ENCODE measurements around the gene CREB5.

The CREB5 gene

DNA sequence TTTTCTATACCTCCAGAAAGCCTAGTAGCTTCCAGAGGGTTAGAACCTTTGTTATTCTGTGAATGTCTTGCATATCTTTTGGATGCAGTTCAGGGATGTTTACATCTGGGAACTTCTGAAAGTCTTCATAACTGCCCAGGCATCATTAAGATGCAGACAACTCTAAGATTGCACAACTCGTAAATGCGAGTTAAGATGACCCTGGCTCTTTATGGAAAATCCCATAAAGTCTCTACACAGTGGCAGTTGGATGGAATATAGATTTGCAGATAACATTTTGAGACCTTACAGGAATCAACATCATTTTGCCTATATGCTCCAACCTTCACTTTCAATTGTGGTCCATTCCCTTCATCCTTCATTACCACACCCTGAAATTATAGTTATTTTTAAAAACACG lies 151.7 kb downstream of the CREB5 start:
- no peak for ATAC-seq
- TF ChIP-seq ARNTL (CRISPR knock-in tag; IDR thresholded peaks at IDR 0.05; ENCODE audit: borderline replicate concordance, low read depth) (no peak), PPARA (CRISPR knock-in tag; IDR thresholded peaks at IDR 0.05; ENCODE audit: borderline replicate concordance) (no peak), ESRRG (CRISPR knock-in tag; IDR thresholded peaks at IDR 0.05) (no peak), ZFP30 (CRISPR knock-in tag; IDR thresholded peaks at IDR 0.05) (no peak), OSR1 (CRISPR knock-in tag; IDR thresholded peaks at IDR 0.05) (no peak), TOX (CRISPR knock-in tag; IDR thresholded peaks at IDR 0.05; ENCODE audit: borderline replicate concordance) (no peak), RARB (CRISPR knock-in tag; IDR thresholded peaks at IDR 0.05) (no peak), SNAI2 (CRISPR knock-in tag; IDR thresholded peaks at IDR 0.05) (no peak), ISL1 (CRISPR knock-in tag; IDR thresholded peaks at IDR 0.05) (no peak), ZNF565 (CRISPR knock-in tag; conservative IDR thresholded peaks at IDR 0.05; ENCODE audit: low read depth) (no peak)
- TF ChIP-seq, protein P1, sequence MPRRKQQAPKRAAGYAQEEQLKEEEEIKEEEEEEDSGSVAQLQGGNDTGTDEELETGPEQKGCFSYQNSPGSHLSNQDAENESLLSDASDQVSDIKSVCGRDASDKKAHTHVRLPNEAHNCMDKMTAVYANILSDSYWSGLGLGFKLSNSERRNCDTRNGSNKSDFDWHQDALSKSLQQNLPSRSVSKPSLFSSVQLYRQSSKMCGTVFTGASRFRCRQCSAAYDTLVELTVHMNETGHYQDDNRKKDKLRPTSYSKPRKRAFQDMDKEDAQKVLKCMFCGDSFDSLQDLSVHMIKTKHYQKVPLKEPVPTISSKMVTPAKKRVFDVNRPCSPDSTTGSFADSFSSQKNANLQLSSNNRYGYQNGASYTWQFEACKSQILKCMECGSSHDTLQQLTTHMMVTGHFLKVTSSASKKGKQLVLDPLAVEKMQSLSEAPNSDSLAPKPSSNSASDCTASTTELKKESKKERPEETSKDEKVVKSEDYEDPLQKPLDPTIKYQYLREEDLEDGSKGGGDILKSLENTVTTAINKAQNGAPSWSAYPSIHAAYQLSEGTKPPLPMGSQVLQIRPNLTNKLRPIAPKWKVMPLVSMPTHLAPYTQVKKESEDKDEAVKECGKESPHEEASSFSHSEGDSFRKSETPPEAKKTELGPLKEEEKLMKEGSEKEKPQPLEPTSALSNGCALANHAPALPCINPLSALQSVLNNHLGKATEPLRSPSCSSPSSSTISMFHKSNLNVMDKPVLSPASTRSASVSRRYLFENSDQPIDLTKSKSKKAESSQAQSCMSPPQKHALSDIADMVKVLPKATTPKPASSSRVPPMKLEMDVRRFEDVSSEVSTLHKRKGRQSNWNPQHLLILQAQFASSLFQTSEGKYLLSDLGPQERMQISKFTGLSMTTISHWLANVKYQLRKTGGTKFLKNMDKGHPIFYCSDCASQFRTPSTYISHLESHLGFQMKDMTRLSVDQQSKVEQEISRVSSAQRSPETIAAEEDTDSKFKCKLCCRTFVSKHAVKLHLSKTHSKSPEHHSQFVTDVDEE (CRISPR knock-in tag; IDR thresholded peaks at IDR 0.05): no peak
- TF ChIP-seq, protein P2, sequence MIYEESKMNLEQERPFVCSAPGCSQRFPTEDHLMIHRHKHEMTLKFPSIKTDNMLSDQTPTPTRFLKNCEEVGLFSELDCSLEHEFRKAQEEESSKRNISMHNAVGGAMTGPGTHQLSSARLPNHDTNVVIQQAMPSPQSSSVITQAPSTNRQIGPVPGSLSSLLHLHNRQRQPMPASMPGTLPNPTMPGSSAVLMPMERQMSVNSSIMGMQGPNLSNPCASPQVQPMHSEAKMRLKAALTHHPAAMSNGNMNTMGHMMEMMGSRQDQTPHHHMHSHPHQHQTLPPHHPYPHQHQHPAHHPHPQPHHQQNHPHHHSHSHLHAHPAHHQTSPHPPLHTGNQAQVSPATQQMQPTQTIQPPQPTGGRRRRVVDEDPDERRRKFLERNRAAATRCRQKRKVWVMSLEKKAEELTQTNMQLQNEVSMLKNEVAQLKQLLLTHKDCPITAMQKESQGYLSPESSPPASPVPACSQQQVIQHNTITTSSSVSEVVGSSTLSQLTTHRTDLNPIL (CRISPR knock-in tag; IDR thresholded peaks at IDR 0.05; ENCODE audit: low read depth): no peak
- TF ChIP-seq, protein P3, sequence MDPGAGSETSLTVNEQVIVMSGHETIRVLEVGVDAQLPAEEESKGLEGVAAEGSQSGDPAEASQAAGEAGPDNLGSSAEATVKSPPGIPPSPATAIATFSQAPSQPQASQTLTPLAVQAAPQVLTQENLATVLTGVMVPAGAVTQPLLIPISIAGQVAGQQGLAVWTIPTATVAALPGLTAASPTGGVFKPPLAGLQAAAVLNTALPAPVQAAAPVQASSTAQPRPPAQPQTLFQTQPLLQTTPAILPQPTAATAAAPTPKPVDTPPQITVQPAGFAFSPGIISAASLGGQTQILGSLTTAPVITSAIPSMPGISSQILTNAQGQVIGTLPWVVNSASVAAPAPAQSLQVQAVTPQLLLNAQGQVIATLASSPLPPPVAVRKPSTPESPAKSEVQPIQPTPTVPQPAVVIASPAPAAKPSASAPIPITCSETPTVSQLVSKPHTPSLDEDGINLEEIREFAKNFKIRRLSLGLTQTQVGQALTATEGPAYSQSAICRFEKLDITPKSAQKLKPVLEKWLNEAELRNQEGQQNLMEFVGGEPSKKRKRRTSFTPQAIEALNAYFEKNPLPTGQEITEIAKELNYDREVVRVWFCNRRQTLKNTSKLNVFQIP (CRISPR knock-in tag; IDR thresholded peaks at IDR 0.05; ENCODE audit: borderline replicate concordance, low read depth): no peak

DNA sequence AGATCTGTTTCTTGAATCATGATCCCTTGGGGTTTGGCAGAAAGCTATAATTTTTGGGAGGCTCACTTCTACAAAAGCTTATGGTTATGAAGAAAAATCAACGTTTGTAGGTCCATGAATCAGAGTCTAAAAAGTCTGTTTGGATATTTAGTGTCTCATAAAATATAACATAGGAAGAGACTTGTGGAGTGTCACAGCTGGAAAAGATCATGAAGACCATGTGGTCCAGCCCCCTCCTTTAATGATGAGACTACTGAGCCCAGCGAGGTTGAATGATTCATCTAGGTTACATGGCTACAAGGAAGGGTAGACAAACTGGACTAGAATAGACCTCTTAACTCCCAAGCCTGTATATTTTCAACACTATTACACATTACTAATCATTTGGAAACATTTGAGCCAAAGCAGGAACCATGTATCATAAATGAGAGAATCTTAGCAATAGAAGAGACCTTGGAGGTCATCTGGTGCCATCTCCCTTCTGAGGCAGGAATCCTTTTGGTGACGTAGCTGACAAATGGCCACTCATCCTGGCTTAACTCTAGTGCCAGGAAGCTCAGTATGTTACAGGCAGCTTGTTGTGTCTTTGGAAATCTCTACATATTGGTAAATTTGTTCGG lies 152.5 kb downstream of the CREB5 start:
- no peak for TF ChIP-seq ZFP3 (CRISPR knock-in tag; IDR thresholded peaks at IDR 0.05)
- no peak for TF ChIP-seq ARNTL (CRISPR knock-in tag; IDR thresholded peaks at IDR 0.05; ENCODE audit: borderline replicate concordance, low read depth)
- no peak for TF ChIP-seq RARB (CRISPR knock-in tag; IDR thresholded peaks at IDR 0.05)
- TF ChIP-seq, protein P4, sequence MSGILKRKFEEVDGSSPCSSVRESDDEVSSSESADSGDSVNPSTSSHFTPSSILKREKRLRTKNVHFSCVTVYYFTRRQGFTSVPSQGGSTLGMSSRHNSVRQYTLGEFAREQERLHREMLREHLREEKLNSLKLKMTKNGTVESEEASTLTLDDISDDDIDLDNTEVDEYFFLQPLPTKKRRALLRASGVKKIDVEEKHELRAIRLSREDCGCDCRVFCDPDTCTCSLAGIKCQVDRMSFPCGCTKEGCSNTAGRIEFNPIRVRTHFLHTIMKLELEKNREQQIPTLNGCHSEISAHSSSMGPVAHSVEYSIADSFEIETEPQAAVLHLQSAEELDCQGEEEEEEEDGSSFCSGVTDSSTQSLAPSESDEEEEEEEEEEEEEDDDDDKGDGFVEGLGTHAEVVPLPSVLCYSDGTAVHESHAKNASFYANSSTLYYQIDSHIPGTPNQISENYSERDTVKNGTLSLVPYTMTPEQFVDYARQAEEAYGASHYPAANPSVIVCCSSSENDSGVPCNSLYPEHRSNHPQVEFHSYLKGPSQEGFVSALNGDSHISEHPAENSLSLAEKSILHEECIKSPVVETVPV (CRISPR knock-in tag; IDR thresholded peaks at IDR 0.05): no peak
- TF ChIP-seq TCF4 (CRISPR knock-in tag; IDR thresholded peaks at IDR 0.05; ENCODE audit: borderline replicate concordance): no peak
- TF ChIP-seq SNAI2 (CRISPR knock-in tag; IDR thresholded peaks at IDR 0.05): no peak
- ATAC-seq: no peak

DNA sequence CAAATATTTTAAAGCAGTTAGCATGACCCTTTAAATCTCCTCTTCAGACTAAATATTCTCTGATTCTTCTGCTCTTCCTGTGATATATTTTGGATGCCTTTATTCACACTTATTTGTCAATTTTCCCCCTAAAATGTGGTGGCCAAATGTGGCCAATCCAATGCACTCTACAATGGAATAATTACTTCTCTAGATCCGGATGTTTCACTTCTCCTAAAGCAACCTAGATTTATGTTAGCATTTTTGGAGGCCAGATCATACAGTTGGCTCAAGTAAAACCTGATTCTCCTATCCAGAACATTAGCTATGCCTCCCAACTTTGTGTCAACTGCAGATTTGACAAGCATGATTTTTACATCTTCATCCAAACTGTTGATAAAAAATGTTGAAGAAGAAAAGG lies 153.7 kb downstream of the CREB5 start:
- no peak for ATAC-seq

More for the DNA sequence above, 153.7 kb downstream of the CREB5 start:
- no peak for TF ChIP-seq BACH2 (CRISPR knock-in tag; IDR thresholded peaks at IDR 0.05; ENCODE audit: borderline replicate concordance)
- TF ChIP-seq ZC3H10 (CRISPR knock-in tag; IDR thresholded peaks at IDR 0.05): no peak
- no peak for TF ChIP-seq CSDC2 (CRISPR knock-in tag; IDR thresholded peaks at IDR 0.05)
- no peak for TF ChIP-seq PPARA (CRISPR knock-in tag; IDR thresholded peaks at IDR 0.05; ENCODE audit: borderline replicate concordance)
- TF ChIP-seq, protein P1 (CRISPR knock-in tag; IDR thresholded peaks at IDR 0.05): no peak
- no peak for TF ChIP-seq ZFP30 (CRISPR knock-in tag; IDR thresholded peaks at IDR 0.05)
- TF ChIP-seq SNAI2 (CRISPR knock-in tag; IDR thresholded peaks at IDR 0.05): no peak

Data from SK-N-SH treated with all-trans-retinoic acid at 6 μM for 48 hours (cell line).